GM13976 (cell line): Measurements from ENCODE around the gene THEMIS.

Experiments used
- DNase-seq: peaks from one replicate; pipeline ENCODE4 v3.0.0; 2012; ENCODE audit warnings: low spot score
- in situ Hi-C: fragments of 300-500 bp; cut with MboI; formaldehyde crosslinking; loops from one replicate; pipeline ENCODE4 v1.12.0; 2022; ENCODE audit warnings: low sequenced_read_pairs, mixed read lengths, inconsistent platforms; ENCODE audit not compliant: unreplicated experiment
- TF ChIP-seq, protein P1 (sequence below): IDR thresholded peaks from 2 replicates; pipeline ENCODE4 v1.5.1; 2012; ENCODE audit warnings: borderline replicate concordance, mild to moderate bottlenecking; ENCODE audit not compliant: insufficient read depth; ENCODE audit errors: extremely low read depth, missing control alignments, control extremely low read depth

Gene THEMIS

DNA sequence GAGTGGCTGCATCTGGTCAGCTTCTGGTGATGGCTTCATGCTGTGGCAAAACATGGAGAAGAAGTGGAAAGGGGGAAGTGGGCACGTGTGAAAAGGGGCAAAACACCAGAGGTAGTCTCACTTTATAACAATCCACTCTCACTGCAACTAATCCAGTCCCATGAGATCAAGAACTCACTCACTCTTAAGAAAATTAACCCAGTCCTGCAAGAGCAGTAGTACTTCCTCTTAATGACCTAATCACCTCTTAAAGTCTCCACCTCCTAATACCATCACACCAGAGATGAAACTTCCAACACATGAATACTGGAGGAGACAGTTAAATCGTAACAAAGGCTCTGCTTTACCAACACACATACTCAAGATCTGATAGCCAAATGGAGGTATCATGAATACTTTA is 152.6 kb downstream of the THEMIS start:
- TF ChIP-seq, protein P1, sequence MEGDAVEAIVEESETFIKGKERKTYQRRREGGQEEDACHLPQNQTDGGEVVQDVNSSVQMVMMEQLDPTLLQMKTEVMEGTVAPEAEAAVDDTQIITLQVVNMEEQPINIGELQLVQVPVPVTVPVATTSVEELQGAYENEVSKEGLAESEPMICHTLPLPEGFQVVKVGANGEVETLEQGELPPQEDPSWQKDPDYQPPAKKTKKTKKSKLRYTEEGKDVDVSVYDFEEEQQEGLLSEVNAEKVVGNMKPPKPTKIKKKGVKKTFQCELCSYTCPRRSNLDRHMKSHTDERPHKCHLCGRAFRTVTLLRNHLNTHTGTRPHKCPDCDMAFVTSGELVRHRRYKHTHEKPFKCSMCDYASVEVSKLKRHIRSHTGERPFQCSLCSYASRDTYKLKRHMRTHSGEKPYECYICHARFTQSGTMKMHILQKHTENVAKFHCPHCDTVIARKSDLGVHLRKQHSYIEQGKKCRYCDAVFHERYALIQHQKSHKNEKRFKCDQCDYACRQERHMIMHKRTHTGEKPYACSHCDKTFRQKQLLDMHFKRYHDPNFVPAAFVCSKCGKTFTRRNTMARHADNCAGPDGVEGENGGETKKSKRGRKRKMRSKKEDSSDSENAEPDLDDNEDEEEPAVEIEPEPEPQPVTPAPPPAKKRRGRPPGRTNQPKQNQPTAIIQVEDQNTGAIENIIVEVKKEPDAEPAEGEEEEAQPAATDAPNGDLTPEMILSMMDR, result no peak
- DNase-seq, result no peak
- in situ Hi-C loops, result loop anchor here (25.0 kb wide), 2 partner anchors 589 to 989 kb away; no protein-coding TSS in a partner anchor

DNA sequence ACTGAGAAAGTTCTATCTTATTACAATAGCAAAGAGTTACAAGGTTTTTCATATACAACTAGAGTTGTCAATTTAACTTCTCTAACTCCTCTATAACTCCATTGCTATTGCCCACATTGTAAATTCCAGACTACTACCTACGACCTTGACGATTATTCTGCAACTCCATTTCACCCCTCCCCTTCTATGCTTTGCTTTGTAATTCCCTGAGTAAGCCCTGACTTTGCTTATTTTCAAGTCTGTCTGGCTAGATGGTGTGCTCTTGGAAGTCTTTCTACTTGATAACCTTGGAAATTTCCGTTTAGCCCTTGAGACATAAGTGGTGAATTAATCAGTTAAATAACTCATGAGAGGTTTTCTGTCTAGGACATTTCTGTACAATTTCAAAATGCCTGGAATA is 162.4 kb downstream of the THEMIS start:
- TF ChIP-seq, protein P1, result no peak
- no peak for DNase-seq
- in situ Hi-C loops, result loop anchor here (25.0 kb wide), 2 partner anchors 599 to 999 kb away; no protein-coding TSS in a partner anchor

DNA sequence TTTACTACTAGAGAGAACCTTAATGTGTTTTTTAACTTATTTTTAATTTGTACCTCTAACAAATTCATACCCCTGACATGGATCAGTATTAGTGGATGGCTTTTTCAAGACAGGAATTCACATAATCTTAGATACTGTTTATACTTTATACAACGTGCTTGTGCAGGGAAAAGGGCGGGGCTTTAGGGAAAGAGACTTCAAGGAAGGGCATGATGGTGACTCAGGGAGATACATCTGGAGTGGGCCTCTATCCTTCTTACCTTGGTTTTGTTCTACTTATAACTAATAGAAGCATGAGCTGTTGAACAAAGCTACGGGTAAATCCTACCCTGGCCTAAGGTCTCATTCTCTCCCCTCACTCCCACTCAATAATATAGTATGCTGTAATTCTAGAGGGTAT is 163.1 kb downstream of the THEMIS start:
- TF ChIP-seq, protein P1, result no peak
- in situ Hi-C loops, result loop anchor here (25.0 kb wide), 2 partner anchors 600 to 1000 kb away; no protein-coding TSS in a partner anchor
- no peak for DNase-seq

DNA sequence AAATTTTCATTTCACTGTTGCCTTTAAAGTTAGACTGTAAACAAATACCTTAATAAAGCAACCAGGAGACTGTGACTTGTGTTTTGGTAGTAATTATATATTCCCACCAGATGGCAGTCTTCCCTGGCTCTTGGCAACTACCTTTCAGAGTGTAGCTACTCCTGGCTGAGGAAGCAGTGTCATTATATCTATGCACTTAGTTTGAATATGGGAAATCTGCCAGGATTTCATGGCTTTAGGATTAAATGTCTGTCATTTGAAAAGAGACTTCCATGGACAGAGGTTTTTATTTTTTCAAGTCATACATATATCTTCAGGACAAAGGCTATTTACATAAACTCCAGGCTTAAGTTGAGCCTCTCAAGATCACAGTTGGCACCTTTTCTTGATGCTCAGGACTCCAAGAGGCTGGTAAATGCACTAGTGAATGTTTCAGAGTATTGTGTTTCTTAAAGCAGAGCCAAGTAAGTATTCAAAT is 163.8 kb downstream of the THEMIS start:
- TF ChIP-seq, protein P1, result peak; percentile 41
- DNase-seq, result peak; percentile 36
- in situ Hi-C loops, result loop anchor here (25.0 kb wide), 2 partner anchors 600 to 1000 kb away; no protein-coding TSS in a partner anchor

DNA sequence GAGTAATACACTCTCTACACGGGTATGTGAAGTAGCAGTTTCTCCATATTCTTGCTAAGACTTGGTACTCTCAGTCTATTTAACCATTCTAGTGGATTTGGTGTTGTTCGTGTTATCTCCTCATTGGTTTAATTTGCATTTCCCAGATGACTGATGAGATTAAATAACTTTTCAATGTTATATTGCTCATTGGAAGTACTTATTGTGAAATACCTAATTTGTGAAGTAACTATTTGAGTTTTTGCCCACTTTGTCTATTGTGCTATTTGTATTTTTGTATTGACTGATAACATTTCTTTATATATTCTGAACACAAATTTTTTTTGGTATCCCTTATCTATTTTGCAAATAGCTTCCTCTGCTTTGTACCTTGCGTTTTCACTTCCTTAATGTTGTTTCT is 167.9 kb downstream of the THEMIS start:
- DNase-seq, result no peak
- TF ChIP-seq, protein P1, result no peak
- in situ Hi-C loops, result loop anchor here (25.0 kb wide), 2 partner anchors 604 to 1004 kb away; no protein-coding TSS in a partner anchor

DNA sequence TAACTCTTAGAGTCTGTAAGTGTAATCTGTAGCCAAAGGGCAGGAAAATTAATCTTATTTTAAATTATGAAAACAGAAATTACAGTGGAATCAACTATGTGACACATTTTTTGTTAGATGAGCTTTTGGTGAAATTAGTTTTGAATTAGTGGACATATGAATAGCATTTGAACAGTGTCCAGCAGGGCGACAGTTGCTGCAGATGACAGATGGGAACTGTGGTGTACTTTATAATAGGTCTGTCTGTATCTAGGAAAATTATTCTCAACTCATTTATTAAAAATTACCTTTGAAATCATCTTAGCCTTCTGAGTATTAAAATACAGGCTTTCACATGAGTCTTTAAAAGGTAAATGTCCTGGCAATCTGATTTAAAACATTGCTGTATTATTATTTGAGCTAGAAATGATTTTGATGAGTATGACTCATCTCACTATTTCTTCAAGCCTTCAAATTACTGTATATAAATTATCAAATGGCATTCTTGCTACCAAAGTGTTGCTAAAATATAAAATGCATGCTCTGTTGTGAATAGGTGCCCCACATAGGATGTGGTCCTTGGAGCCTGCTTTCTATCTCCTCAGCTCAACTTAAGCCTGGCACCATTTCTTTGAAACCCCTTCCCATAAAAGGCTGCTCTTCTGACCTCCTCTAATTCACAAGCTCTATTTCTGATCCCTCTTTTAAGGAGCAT is 173.5 kb downstream of the THEMIS start:
- no peak for DNase-seq
- in situ Hi-C loops, result loop anchor here (25.0 kb wide), 2 partner anchors 610 to 1010 kb away; no protein-coding TSS in a partner anchor
- TF ChIP-seq, protein P1, result no peak
